ENCODE results near the gene OSBPL8. TPM values are rescaled to one million over a fixed set of nuclear protein-coding genes. Genes with fewer than 3 reads are reported as not detected.

The OSBPL8 gene
- total RNA-seq, 4 donors from 2014 or later = 39.0 to 69.3 (median 49.0) TPM

DNA sequence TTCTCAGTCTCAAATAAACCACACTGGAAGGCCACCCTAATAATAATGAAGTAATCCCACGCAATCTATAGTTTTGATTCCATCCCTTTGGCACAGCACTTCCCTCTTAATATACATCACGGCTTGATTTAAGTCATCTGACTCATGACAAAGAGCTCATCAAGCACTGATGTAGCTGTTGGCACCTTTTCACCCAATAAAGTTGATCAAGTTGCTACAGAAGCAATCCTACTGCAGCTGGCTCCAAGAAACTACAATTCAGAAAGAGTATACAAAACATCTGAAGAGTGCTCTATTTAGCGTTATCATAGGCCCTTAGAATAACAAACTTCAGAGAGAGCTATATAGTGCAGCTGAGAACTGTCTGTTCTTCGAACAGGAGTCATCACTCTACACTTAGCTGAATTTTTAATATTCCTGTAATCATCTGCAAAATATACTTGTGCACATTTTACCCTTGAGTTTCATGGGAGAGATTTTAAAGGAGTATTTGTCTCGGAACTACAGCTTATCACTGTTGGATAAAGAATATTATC, 94.9 kb downstream of the OSBPL8 start:
- no peak overlapping the region for H3K27ac ChIP-seq
- H3K4me1 ChIP-seq = no peaks in the 10 kb centered on the region
- no peaks in the 10 kb centered on the region for H3K27me3 ChIP-seq
- H3K9me3 ChIP-seq = no peaks in the 10 kb centered on the region
- TF ChIP-seq POLR2A (IDR thresholded peaks at IDR 0.05) (no peak), CTCF (IDR thresholded peaks at IDR 0.05) (no peak)
- DNase-seq = no peak
- H3K36me3 ChIP-seq = no peaks in the 10 kb centered on the region
- H3K4me3 ChIP-seq = no peak overlapping the region

DNA sequence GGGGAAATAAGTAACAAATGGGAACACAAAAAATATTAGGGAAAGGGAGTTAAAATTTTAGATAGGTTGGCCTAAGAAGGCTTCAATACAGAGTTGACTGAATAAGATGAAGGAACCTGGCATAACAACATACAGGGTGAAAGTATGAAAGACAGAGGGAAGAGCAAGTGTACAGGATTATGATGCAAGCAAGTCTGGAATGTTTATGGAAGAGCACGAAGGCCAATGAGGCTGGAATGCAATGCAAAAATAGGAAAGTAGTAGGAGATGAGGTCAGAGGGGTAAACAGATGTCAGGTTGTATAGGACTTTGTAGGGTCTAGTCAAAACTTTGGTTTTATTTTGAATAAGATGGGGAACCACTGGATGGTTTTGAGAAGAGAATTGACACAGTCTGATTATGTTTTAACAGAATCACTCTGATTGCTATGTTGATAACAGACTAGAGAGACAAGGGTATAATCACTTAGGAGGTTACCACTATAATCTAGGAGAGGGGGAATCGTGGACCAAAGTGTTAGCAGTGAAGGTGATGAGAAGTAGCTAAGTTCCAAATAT, 96.8 kb downstream of the OSBPL8 start:
- Histone ChIP-seq H3K4me1 (no peaks in the 10 kb centered on the region), H3K27ac (no peak overlapping the region), H3K9me3 (no peaks in the 10 kb centered on the region), H3K36me3 (no peaks in the 10 kb centered on the region), H3K4me3 (no peak overlapping the region), H3K27me3 (no peaks in the 10 kb centered on the region)
- TF ChIP-seq POLR2A (IDR thresholded peaks at IDR 0.05) (no peak), CTCF (IDR thresholded peaks at IDR 0.05) (no peak)
- DNase-seq = no peak

GRCh38 chr12:76460807-76461206, 98.8 kb downstream of the OSBPL8 start:
- Histone ChIP-seq H3K4me3 (no peak overlapping the region), H3K4me1 (no peaks in the 10 kb centered on the region), H3K36me3 (no peaks in the 10 kb centered on the region), H3K27me3 (no peaks in the 10 kb centered on the region), H3K9me3 (no peaks in the 10 kb centered on the region), H3K27ac (no peak overlapping the region)
- no peak for TF ChIP-seq POLR2A (IDR thresholded peaks at IDR 0.05)
- no peak for TF ChIP-seq CTCF (IDR thresholded peaks at IDR 0.05)
- no peak for DNase-seq

DNA sequence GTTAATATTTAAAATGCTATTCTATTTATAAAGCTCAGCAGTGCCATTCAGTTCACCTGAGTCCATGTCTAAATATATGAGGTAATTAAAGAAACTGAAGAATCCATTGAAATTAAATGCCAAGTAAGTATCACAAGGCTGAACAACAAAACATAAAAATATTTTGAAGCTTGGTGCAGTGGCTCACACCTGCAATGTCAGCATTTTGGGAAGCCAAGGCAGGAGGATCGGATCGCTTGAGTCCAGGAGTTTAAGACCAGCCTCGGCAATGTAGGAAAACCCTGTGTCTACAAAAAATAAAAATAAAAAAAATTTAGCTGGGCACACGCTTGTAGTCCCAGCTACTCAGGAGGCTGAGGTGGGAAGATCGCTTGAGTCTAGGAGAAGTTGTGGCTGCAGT, 101.8 kb downstream of the OSBPL8 start:
- no peak for DNase-seq
- Histone ChIP-seq H3K4me3 (no peak overlapping the region), H3K36me3 (no peaks in the 10 kb centered on the region), H3K9me3 (no peaks in the 10 kb centered on the region), H3K27me3 (no peaks in the 10 kb centered on the region), H3K27ac (peak overlapping the region in 1 of 4 donors; percentile 28), H3K4me1 (no peaks in the 10 kb centered on the region)
- TF ChIP-seq POLR2A (IDR thresholded peaks at IDR 0.05) = no peak
- no peak for TF ChIP-seq CTCF (IDR thresholded peaks at IDR 0.05)

- no peak for DNase-seq
Measured at GRCh38 chr12:76457010-76457409, 102.6 kb downstream of the OSBPL8 start.

More at GRCh38 chr12:76457010-76457409, 102.6 kb downstream of the OSBPL8 start:
- Histone ChIP-seq H3K27me3 (no peaks in the 10 kb centered on the region), H3K4me1 (no peaks in the 10 kb centered on the region), H3K27ac (peak overlapping the region in 2 of 4 donors; percentile 28 to 35), H3K4me3 (no peak overlapping the region), H3K9me3 (no peaks in the 10 kb centered on the region), H3K36me3 (no peaks in the 10 kb centered on the region)
- TF ChIP-seq POLR2A (IDR thresholded peaks at IDR 0.05) = no peak
- no peak for TF ChIP-seq CTCF (IDR thresholded peaks at IDR 0.05)

Data from Peyer's patch (tissue), 4 donors.